GM18951 (cell line): ENCODE results near the gene GRIK1.

Experiments used
- POLR2A ChIP-seq: IDR thresholded peaks from 4 replicates; pipeline ENCODE4 v1.6.1; 2011; ENCODE audit warnings: mild to moderate bottlenecking; ENCODE audit not compliant: insufficient read length, insufficient read depth; ENCODE audit errors: extremely low read depth
- in situ Hi-C: fragments of 300-500 bp; cut with MboI; formaldehyde crosslinking; loops from one replicate; pipeline ENCODE4 v1.12.0; 2022; ENCODE audit warnings: low sequenced_read_pairs, mixed read lengths, inconsistent platforms; ENCODE audit not compliant: unreplicated experiment

GRIK1 gene

GRCh38 chr21:29738730-29739129 lies 201.1 kb downstream of the GRIK1 start:
- in situ Hi-C loops = no loop called here
- no peak for TF ChIP-seq POLR2A

- no peak for TF ChIP-seq POLR2A
- in situ Hi-C loops = no loop called here
Observed at GRCh38 chr21:29737186-29737585, 202.6 kb downstream of the GRIK1 start.

- TF ChIP-seq POLR2A = no peak
- in situ Hi-C loops = no loop called here
Observed at GRCh38 chr21:29730281-29730680, 209.5 kb downstream of the GRIK1 start.

GRCh38 chr21:29726044-29726443 lies 213.8 kb downstream of the GRIK1 start:
- in situ Hi-C loops = no loop called here
- TF ChIP-seq POLR2A = no peak

- in situ Hi-C loops = no loop called here
Observed at GRCh38 chr21:29725025-29725736, 214.6 kb downstream of the GRIK1 start.

GRCh38 chr21:29721964-29722363 lies 217.8 kb downstream of the GRIK1 start:
- TF ChIP-seq POLR2A = no peak
- in situ Hi-C loops = no loop called here

More at GRCh38 chr21:29725025-29725736, 214.6 kb downstream of the GRIK1 start:
- no peak for TF ChIP-seq POLR2A

- in situ Hi-C loops = no loop called here
- TF ChIP-seq POLR2A = no peak
Observed at GRCh38 chr21:29721221-29721620, 218.6 kb downstream of the GRIK1 start.

GRCh38 chr21:29719521-29719920 lies 220.3 kb downstream of the GRIK1 start:
- in situ Hi-C loops = no loop called here

GRCh38 chr21:29718081-29718815 lies 221.5 kb downstream of the GRIK1 start:
- in situ Hi-C loops = no loop called here
- TF ChIP-seq POLR2A = no peak

More at GRCh38 chr21:29719521-29719920, 220.3 kb downstream of the GRIK1 start:
- TF ChIP-seq POLR2A = no peak

- TF ChIP-seq POLR2A = no peak
- in situ Hi-C loops = no loop called here
Observed at GRCh38 chr21:29717659-29718058, 222.1 kb downstream of the GRIK1 start.

- no peak for TF ChIP-seq POLR2A
- in situ Hi-C loops = no loop called here
Observed at GRCh38 chr21:29716753-29717152, 223.0 kb downstream of the GRIK1 start.

GRCh38 chr21:29715089-29715488 lies 224.7 kb downstream of the GRIK1 start:
- no peak for TF ChIP-seq POLR2A
- in situ Hi-C loops = no loop called here

GRCh38 chr21:29712818-29713217 lies 227.0 kb downstream of the GRIK1 start:
- TF ChIP-seq POLR2A = no peak
- in situ Hi-C loops = no loop called here

- in situ Hi-C loops = no loop called here
- TF ChIP-seq POLR2A = no peak
Observed at GRCh38 chr21:29711236-29711635, 228.6 kb downstream of the GRIK1 start.
